Measurements from ENCODE around the gene SUOX. TPM values are rescaled to one million over a fixed set of nuclear protein-coding genes. Genes with fewer than 3 reads are reported as not detected.

SUOX gene
- total and polyA plus RNA-seq, 4 donors = 17.3 to 39.3 (median 33.0) TPM

- Histone ChIP-seq H3K4me3 (ENCODE audit: low read depth in 1 of 3, low read length in 3 of 3) (no peak overlapping the region), H3K4me1 (ENCODE audit: control insufficient read depth in 4 of 4, insufficient read depth in 4 of 4, low read length in 3 of 4) (peaks cover 0 to 16% (median 9%) of the 10 kb centered on the region in 4 donors), H3K27me3 (ENCODE audit: control insufficient read depth in 4 of 4, insufficient read depth in 4 of 4, low read length in 3 of 4) (no peaks in the 10 kb centered on the region), H3K36me3 (ENCODE audit: control insufficient read depth in 4 of 4, insufficient read depth in 3 of 4, low read depth in 1 of 4, low read length in 3 of 4) (no peaks in the 10 kb centered on the region), H3K9ac (ENCODE audit: low read depth in 1 of 2, low read length in 2 of 2) (no peak overlapping the region), H3K27ac (ENCODE audit: low read depth in 1 of 2, low read length in 2 of 2) (no peak overlapping the region), H3K9me3 (ENCODE audit: control insufficient read depth in 4 of 4, low read length in 3 of 4) (no peaks in the 10 kb centered on the region)
- no peak for DNase-seq (ENCODE audit: low spot score)
- WGBS = 97% methylated on average over 2 of the region's 2 CpGs
- TF ChIP-seq FOXA1 (IDR thresholded peaks at IDR 0.05) (no peak), SP1 (IDR thresholded peaks at IDR 0.05) (no peak), FOXA2 (IDR thresholded peaks at IDR 0.05) (no peak), NR2F2 (IDR thresholded peaks at IDR 0.05) (no peak), REST (IDR thresholded peaks at IDR 0.05) (no peak), EGR1 (IDR thresholded peaks at IDR 0.05; ENCODE audit: low read depth in 2 of 2) (no peak)
Observed at GRCh38 chr12:56011509-56012090, 14.5 kb downstream of the SUOX start.

DNA sequence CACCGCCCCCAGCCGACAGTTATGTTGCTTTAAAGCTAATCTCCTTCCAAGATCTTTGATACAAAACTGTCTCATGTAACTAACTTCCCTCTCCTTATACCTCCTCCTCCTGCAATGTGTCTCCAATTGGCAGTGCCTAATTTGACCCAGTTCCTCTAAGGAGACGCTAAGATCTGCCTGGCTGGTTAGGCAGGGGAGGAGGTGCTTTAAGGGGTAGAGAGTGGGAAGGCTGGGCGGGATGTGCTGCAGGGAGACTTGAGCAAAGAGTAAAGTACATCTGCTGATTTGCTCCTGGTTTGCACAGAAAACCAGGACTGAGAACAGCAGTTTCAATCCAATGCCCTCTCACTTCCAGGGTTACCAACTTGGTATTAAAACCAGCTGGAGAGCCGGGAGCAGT lies 16.4 kb downstream of the SUOX start:
- WGBS = 60% methylated on average over 5 of the region's 5 CpGs
- Histone ChIP-seq H3K27ac (ENCODE audit: low read depth in 1 of 2, low read length in 2 of 2) (no peak overlapping the region), H3K27me3 (ENCODE audit: control insufficient read depth in 4 of 4, insufficient read depth in 4 of 4, low read length in 3 of 4) (no peaks in the 10 kb centered on the region), H3K9me3 (ENCODE audit: control insufficient read depth in 4 of 4, low read length in 3 of 4) (no peaks in the 10 kb centered on the region), H3K4me3 (ENCODE audit: low read depth in 1 of 3, low read length in 3 of 3) (no peak overlapping the region), H3K9ac (ENCODE audit: low read depth in 1 of 2, low read length in 2 of 2) (peak overlapping the region in 1 of 2 donors; percentile 50), H3K4me1 (ENCODE audit: control insufficient read depth in 4 of 4, insufficient read depth in 4 of 4, low read length in 3 of 4) (peaks cover 0 to 14% (median 3%) of the 10 kb centered on the region in 4 donors), H3K36me3 (ENCODE audit: control insufficient read depth in 4 of 4, insufficient read depth in 3 of 4, low read depth in 1 of 4, low read length in 3 of 4) (no peaks in the 10 kb centered on the region)
- no peak for DNase-seq (ENCODE audit: low spot score)
- no peak for TF ChIP-seq MAX (IDR thresholded peaks at IDR 0.05)
- TF ChIP-seq HNF4A (conservative IDR thresholded peaks at IDR 0.05) = no peak
- TF ChIP-seq, protein P1, sequence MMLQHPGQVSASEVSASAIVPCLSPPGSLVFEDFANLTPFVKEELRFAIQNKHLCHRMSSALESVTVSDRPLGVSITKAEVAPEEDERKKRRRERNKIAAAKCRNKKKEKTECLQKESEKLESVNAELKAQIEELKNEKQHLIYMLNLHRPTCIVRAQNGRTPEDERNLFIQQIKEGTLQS (IDR thresholded peaks at IDR 0.05) = no peak
- no peak for TF ChIP-seq JUND (IDR thresholded peaks at IDR 0.05)
- no peak for TF ChIP-seq HNF4G (IDR thresholded peaks at IDR 0.05)
- no peak for TF ChIP-seq RAD21 (IDR thresholded peaks at IDR 0.05)
- no peak for TF ChIP-seq TAF1 (conservative IDR thresholded peaks at IDR 0.05)
- TF ChIP-seq, protein P2, sequence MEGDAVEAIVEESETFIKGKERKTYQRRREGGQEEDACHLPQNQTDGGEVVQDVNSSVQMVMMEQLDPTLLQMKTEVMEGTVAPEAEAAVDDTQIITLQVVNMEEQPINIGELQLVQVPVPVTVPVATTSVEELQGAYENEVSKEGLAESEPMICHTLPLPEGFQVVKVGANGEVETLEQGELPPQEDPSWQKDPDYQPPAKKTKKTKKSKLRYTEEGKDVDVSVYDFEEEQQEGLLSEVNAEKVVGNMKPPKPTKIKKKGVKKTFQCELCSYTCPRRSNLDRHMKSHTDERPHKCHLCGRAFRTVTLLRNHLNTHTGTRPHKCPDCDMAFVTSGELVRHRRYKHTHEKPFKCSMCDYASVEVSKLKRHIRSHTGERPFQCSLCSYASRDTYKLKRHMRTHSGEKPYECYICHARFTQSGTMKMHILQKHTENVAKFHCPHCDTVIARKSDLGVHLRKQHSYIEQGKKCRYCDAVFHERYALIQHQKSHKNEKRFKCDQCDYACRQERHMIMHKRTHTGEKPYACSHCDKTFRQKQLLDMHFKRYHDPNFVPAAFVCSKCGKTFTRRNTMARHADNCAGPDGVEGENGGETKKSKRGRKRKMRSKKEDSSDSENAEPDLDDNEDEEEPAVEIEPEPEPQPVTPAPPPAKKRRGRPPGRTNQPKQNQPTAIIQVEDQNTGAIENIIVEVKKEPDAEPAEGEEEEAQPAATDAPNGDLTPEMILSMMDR (IDR thresholded peaks at IDR 0.05; ENCODE audit: low read depth, low read length, missing input control) = no peak
- no peak for TF ChIP-seq YY1 (IDR thresholded peaks at IDR 0.05)
- TF ChIP-seq EGR1 (IDR thresholded peaks at IDR 0.05; ENCODE audit: low read depth in 2 of 2) = no peak
- TF ChIP-seq FOXA1 (IDR thresholded peaks at IDR 0.05) = no peak
- TF ChIP-seq RXRA (IDR thresholded peaks at IDR 0.05) = no peak
- TF ChIP-seq GABPA (IDR thresholded peaks at IDR 0.05 in 1 of 2, conservative IDR thresholded peaks at IDR 0.05 in 1 of 2) = no peak

Measured in liver (tissue), 9 donors.